HG02642 (cell line): ENCODE data around the gene ERGIC1.

ENCODE experiments used
- ATAC-seq: cut with Tn5 transposase; IDR thresholded peaks from one replicate; pipeline ENCODE4 v1.9.1; 2021; ENCODE audit warnings: mild to moderate bottlenecking; ENCODE audit not compliant: unreplicated experiment, poor library complexity

ERGIC1 gene

GRCh38 chr5:172825610-172826204 is 8.3 kb upstream of the ERGIC1 start:
- ATAC-seq: no peak

GRCh38 chr5:172827841-172828240 is 6.2 kb upstream of the ERGIC1 start:
- ATAC-seq: no peak

GRCh38 chr5:172828911-172829431 is 5.1 kb upstream of the ERGIC1 start:
- ATAC-seq: no peak

- no peak for ATAC-seq
Measured at GRCh38 chr5:172830275-172830799, 3.7 kb upstream of the ERGIC1 start.

GRCh38 chr5:172830876-172831662 is 3.0 kb upstream of the ERGIC1 start:
- no peak for ATAC-seq

GRCh38 chr5:172832383-172833315 is 1.4 kb upstream of the ERGIC1 start:
- ATAC-seq: no peak

- no peak for ATAC-seq
Measured at GRCh38 chr5:172833372-172833685, 722 bp upstream of the ERGIC1 start.

GRCh38 chr5:172834415-172835289 is 601 bp downstream of the ERGIC1 start:
- peak; percentile 27 for ATAC-seq

GRCh38 chr5:172835290-172835993 is 1.4 kb downstream of the ERGIC1 start:
- ATAC-seq: no peak

- ATAC-seq: no peak
Measured at GRCh38 chr5:172835994-172836356, 1.9 kb downstream of the ERGIC1 start.

GRCh38 chr5:172837640-172838039 is 3.6 kb downstream of the ERGIC1 start:
- peak; percentile 76 for ATAC-seq

- no peak for ATAC-seq
Measured at GRCh38 chr5:172838151-172838875, 4.3 kb downstream of the ERGIC1 start.

- no peak for ATAC-seq
Measured at GRCh38 chr5:172839669-172840431, 5.8 kb downstream of the ERGIC1 start.

GRCh38 chr5:172840432-172841154 is 6.5 kb downstream of the ERGIC1 start:
- ATAC-seq: no peak

GRCh38 chr5:172841256-172841655 is 7.2 kb downstream of the ERGIC1 start:
- no peak for ATAC-seq

GRCh38 chr5:172843825-172844576 is 9.9 kb downstream of the ERGIC1 start:
- no peak for ATAC-seq

- ATAC-seq: no peak
Measured at GRCh38 chr5:172844577-172844838, 10.5 kb downstream of the ERGIC1 start.
